ENCODE results near the gene MRPS7. TPM values are rescaled to one million over a fixed set of nuclear protein-coding genes. Genes with fewer than 3 reads are reported as not detected.

MRPS7 gene
- total and polyA plus RNA-seq, 2 donors (not counting 1 experiment from before 2014, with no cell fraction given) = 25.1 to 42.6 TPM

- ChIA-PET CTCF (interaction anchor here (0.9 to 1.2 kb wide), 5 partner anchors 9 to 187 kb away, joined by 3 to 7 read pairs (median 4); no protein-coding TSS in a partner anchor), POLR2A (interaction anchor here (0.6 to 0.7 kb wide), 3 partner anchors 45 to 972 kb away, joined by 3 to 6 read pairs (median 4); no protein-coding TSS in a partner anchor)
- H4K20me1 ChIP-seq (ENCODE audit: control insufficient read depth, insufficient read depth, low read length, poor library complexity, severe bottlenecking) = no peaks in the 10 kb centered on the region
- peaks cover 28 to 36% of the 10 kb centered on the region in 2 donors for H3K4me1 ChIP-seq (ENCODE audit: control insufficient read depth in 2 of 2, insufficient read depth in 2 of 2, low read length in 2 of 2)
- H3K4me3 ChIP-seq (ENCODE audit: control extremely low read depth in 1 of 5, extremely low read depth in 1 of 5, insufficient read depth in 1 of 5, low read depth in 2 of 5, low read length in 4 of 5) = no peak overlapping the region
- no peaks in the 10 kb centered on the region for H3K27me3 ChIP-seq (replicated peaks in 1 of 4; ENCODE audit: control extremely low read depth in 1 of 4, control insufficient read depth in 3 of 4, insufficient read depth in 4 of 4, low read length in 3 of 4)
- peaks cover 30% of the 10 kb centered on the region for H3K79me2 ChIP-seq (ENCODE audit: control insufficient read depth, insufficient read depth, low read length)
- H3K4me2 ChIP-seq (replicated peaks; ENCODE audit: low read depth, low read length, poor library complexity, severe bottlenecking) = no peak overlapping the region
- peaks cover 0 to 2% (median 0%) of the 10 kb centered on the region in 3 donors for H3K9me3 ChIP-seq (ENCODE audit: control extremely low read depth in 1 of 3, control insufficient read depth in 2 of 3, insufficient read depth in 1 of 3, low read length in 2 of 3)
- ATAC-seq (ENCODE audit: low read depth) = no peak
- Mint-ChIP-seq H3K4me3 (no peak overlapping the region), H3K27me3 (no peaks in the 10 kb centered on the region), H3K9me3 (ENCODE audit: insufficient read depth) (no peaks in the 10 kb centered on the region), H3K4me1 (peaks cover 33% of the 10 kb centered on the region), H3K27ac (no peak overlapping the region)
- TF ChIP-seq CTCF (IDR thresholded peaks at IDR 0.05) (no peak), EZH2 (IDR thresholded peaks at IDR 0.05; ENCODE audit: borderline replicate concordance, insufficient read depth, low read depth, low read length, poor library complexity, severe bottlenecking) (no peak)
- no peaks in the 10 kb centered on the region for H3K36me3 ChIP-seq (replicated peaks in 1 of 2; ENCODE audit: control extremely low read depth in 1 of 2, control insufficient read depth in 1 of 2, extremely low read depth in 1 of 2, insufficient read depth in 2 of 2, low read length in 1 of 2)
- no peak for DNase-seq
- H3K27ac ChIP-seq (ENCODE audit: low read length in 2 of 2) = no peak overlapping the region
- no peak overlapping the region for H3K9ac ChIP-seq (ENCODE audit: low read length)
- H2AFZ ChIP-seq (ENCODE audit: insufficient read depth, low read depth, low read length, poor library complexity, severe bottlenecking) = no peak overlapping the region
- intact Hi-C loops (cut with micrococcal nuclease) = no loop called here
- 100% methylated on average over 1 of the region's 7 CpGs for WGBS (ENCODE audit: insufficient coverage)
Observed at GRCh38 chr17:75300280-75300679, 38.6 kb downstream of the MRPS7 start.

- Histone ChIP-seq H3K4me1 (ENCODE audit: control insufficient read depth in 2 of 2, insufficient read depth in 2 of 2, low read length in 2 of 2) (peaks cover 22 to 28% of the 10 kb centered on the region in 2 donors), H3K27ac (ENCODE audit: low read length in 2 of 2) (no peak overlapping the region), H3K79me2 (ENCODE audit: control insufficient read depth, insufficient read depth, low read length) (peaks cover 36% of the 10 kb centered on the region), H2AFZ (ENCODE audit: insufficient read depth, low read depth, low read length, poor library complexity, severe bottlenecking) (no peak overlapping the region), H4K20me1 (ENCODE audit: control insufficient read depth, insufficient read depth, low read length, poor library complexity, severe bottlenecking) (no peaks in the 10 kb centered on the region), H3K9me3 (ENCODE audit: control extremely low read depth in 1 of 3, control insufficient read depth in 2 of 3, insufficient read depth in 1 of 3, low read length in 2 of 3) (peaks cover 0 to 2% (median 0%) of the 10 kb centered on the region in 3 donors), H3K4me2 (replicated peaks; ENCODE audit: low read depth, low read length, poor library complexity, severe bottlenecking) (no peak overlapping the region), H3K9ac (ENCODE audit: low read length) (no peak overlapping the region), H3K27me3 (replicated peaks in 1 of 4; ENCODE audit: control extremely low read depth in 1 of 4, control insufficient read depth in 3 of 4, insufficient read depth in 4 of 4, low read length in 3 of 4) (no peaks in the 10 kb centered on the region), H3K36me3 (replicated peaks in 1 of 2; ENCODE audit: control extremely low read depth in 1 of 2, control insufficient read depth in 1 of 2, extremely low read depth in 1 of 2, insufficient read depth in 2 of 2, low read length in 1 of 2) (no peaks in the 10 kb centered on the region), H3K4me3 (ENCODE audit: control extremely low read depth in 1 of 5, extremely low read depth in 1 of 5, insufficient read depth in 1 of 5, low read depth in 2 of 5, low read length in 4 of 5) (no peak overlapping the region)
- H3K27ac Mint-ChIP-seq = peak overlapping the region; percentile 89
- POLR2A ChIA-PET = interaction anchor here (0.6 to 0.7 kb wide), 2 partner anchors 44 to 971 kb away, joined by 4 to 6 read pairs; no protein-coding TSS in a partner anchor
- ATAC-seq (ENCODE audit: low read depth) = no peak
- no peaks in the 10 kb centered on the region for H3K27me3 Mint-ChIP-seq
- no peak for DNase-seq
- WGBS (ENCODE audit: insufficient coverage) = 84% methylated on average over 9 of the region's 9 CpGs
- peaks cover 25% of the 10 kb centered on the region for H3K4me1 Mint-ChIP-seq
- H3K4me3 Mint-ChIP-seq = no peak overlapping the region
- intact Hi-C loops (cut with micrococcal nuclease) = no loop called here
- CTCF ChIA-PET = interaction anchor here (1.0 to 1.2 kb wide), 3 partner anchors 9 to 98 kb away, joined by 3 to 5 read pairs (median 4); no protein-coding TSS in a partner anchor
- H3K9me3 Mint-ChIP-seq (ENCODE audit: insufficient read depth) = no peaks in the 10 kb centered on the region
- TF ChIP-seq CTCF (IDR thresholded peaks at IDR 0.05) = no peak
- no peak for TF ChIP-seq EZH2 (IDR thresholded peaks at IDR 0.05; ENCODE audit: borderline replicate concordance, insufficient read depth, low read depth, low read length, poor library complexity, severe bottlenecking)
Observed at GRCh38 chr17:75301049-75301448, 39.4 kb downstream of the MRPS7 start.
